Measurements from ENCODE around the gene PDCD2L. TPM values are rescaled to one million over a fixed set of nuclear protein-coding genes. Genes with fewer than 3 reads are reported as not detected.

PDCD2L gene
- total and polyA plus RNA-seq, 10 of the 15 experiments (the other 5 are each of a cell fraction or from before 2014, with no cell fraction given): 7.2 to 41.3 (median 26.9) TPM

GRCh38 chr19:34408411-34408810 lies 4.2 kb downstream of the PDCD2L start (continued):
- no peak for TF ChIP-seq NKRF (conservative IDR thresholded peaks at IDR 0.05)

- peak overlapping the region; percentile 27; the same call in 1 of the 2 replicates for H3K9ac ChIP-seq (ENCODE audit: control insufficient read depth, insufficient read depth, low read length)
- ChIA-PET SMC1A (ENCODE audit: uncharacterized antibody, unreplicated experiment) (interaction anchor here (1.4 kb wide), 1 partner anchor 23 kb away, joined by 4 read pairs; no protein-coding TSS in a partner anchor), POLR2A (interaction anchor here (0.6 to 1.2 kb wide), 3 partner anchors 8 to 796 kb away, joined by 4 to 5 read pairs (median 5); partner anchors contain the start of gene UBA2), CTCF (interaction anchor here (1.0 kb wide), 1 partner anchor 21 kb away, joined by 3 read pairs; no protein-coding TSS in a partner anchor), RAD21 (ENCODE audit: unreplicated experiment) (no interaction called here)
- no TSS peak for BruUV-seq (replicated peaks)
- peak overlapping the region; percentile 65 for H3K27ac ChIP-seq (ENCODE audit: control insufficient read depth, insufficient read depth)
- H2AFZ ChIP-seq (ENCODE audit: control insufficient read depth, low read depth, low read length): no peak overlapping the region
- ATAC-seq: peak; percentile 74
- peaks cover 12% of the 10 kb centered on the region for H3K4me1 ChIP-seq (ENCODE audit: control insufficient read depth, insufficient read depth, low read length)
- peak overlapping the region; percentile 77 for H3K4me2 ChIP-seq (ENCODE audit: control insufficient read depth, insufficient read depth)
- 0 out of 2 replicates have a peak overlapping the region, but pooled peaks have one; percentile 41 for H3K4me3 ChIP-seq
- H3K27me3 ChIP-seq (replicated peaks in 1 of 2; ENCODE audit: control insufficient read depth in 2 of 2, insufficient read depth in 2 of 2, low read length in 1 of 2): no peaks in the 10 kb centered on the region
- intact Hi-C loops (cut with micrococcal nuclease; ENCODE audit: unreplicated experiment): no loop called here
- no peak for DNase-seq (ENCODE audit: low read depth, low spot score)
- H3K79me2 ChIP-seq (ENCODE audit: control insufficient read depth, insufficient read depth, low read length): peaks cover 12% of the 10 kb centered on the region
- no peak for FAIRE-seq
- 76% methylated on average over 10 of the region's 10 CpGs for whole genome bisulfite sequencing (ENCODE audit: insufficient coverage, insufficient replicate concordance, low lambda C conversion rate, missing lambda C conversion rate)
- peaks cover 0 to 11% of the 10 kb centered on the region in 2 experiments; a peak in 3 of 4 replicates for H3K36me3 ChIP-seq (ENCODE audit: control insufficient read depth in 2 of 2, insufficient read depth in 2 of 2, low read length in 1 of 2)
- H4K20me1 ChIP-seq (ENCODE audit: control insufficient read depth, insufficient read depth): no peaks in the 10 kb centered on the region
- in situ Hi-C loops (cut with MboI): no loop called here
- H3K9me3 ChIP-seq (replicated peaks; ENCODE audit: control insufficient read depth, insufficient read depth, low read length): no peaks in the 10 kb centered on the region
- TF ChIP-seq SREBF1 (IDR thresholded peaks at IDR 0.05; ENCODE audit: low read length) (no peak), FOS (IDR thresholded peaks at IDR 0.05; ENCODE audit: borderline replicate concordance, extremely low read depth, insufficient read length) (no peak), SRF (IDR thresholded peaks at IDR 0.05; ENCODE audit: low read depth in 2 of 2, low read length in 2 of 2) (no peak), TCF7 (IDR thresholded peaks at IDR 0.05; ENCODE audit: borderline replicate concordance) (no peak), TARDBP (IDR thresholded peaks at IDR 0.05; ENCODE audit: borderline replicate concordance) (no peak), IRF5 (IDR thresholded peaks at IDR 0.05; ENCODE audit: borderline replicate concordance) (no peak), IKZF2 (IDR thresholded peaks at IDR 0.05) (peak in 1 of 2 experiments; percentile 25; a peak in 1 of 4 replicates), SIX5 (IDR thresholded peaks at IDR 0.05; ENCODE audit: low read depth, low read length, severe bottlenecking) (no peak), BCL3 (IDR thresholded peaks at IDR 0.05; ENCODE audit: borderline replicate concordance, insufficient read depth, low read depth, low read length, poor library complexity, severe bottlenecking) (no peak), PRDM15 (CRISPR knock-in tag; IDR thresholded peaks at IDR 0.05) (no peak)
Measured at GRCh38 chr19:34409189-34410164, 5.3 kb downstream of the PDCD2L start.
